Measurements from ENCODE around the gene ILRUN. TPM values are rescaled to one million over a fixed set of nuclear protein-coding genes. Genes with fewer than 3 reads are reported as not detected.
"Not testable (repeated sequence)": the region's sequence is repeated elsewhere in the genome, so short reads cannot be mapped to it uniquely, and the experiment has no call there.

Gene ILRUN
- total and polyA plus RNA-seq, 2 donors (not counting 1 experiment from before 2014, with no cell fraction given), result 30.1 to 71.3 TPM

DNA sequence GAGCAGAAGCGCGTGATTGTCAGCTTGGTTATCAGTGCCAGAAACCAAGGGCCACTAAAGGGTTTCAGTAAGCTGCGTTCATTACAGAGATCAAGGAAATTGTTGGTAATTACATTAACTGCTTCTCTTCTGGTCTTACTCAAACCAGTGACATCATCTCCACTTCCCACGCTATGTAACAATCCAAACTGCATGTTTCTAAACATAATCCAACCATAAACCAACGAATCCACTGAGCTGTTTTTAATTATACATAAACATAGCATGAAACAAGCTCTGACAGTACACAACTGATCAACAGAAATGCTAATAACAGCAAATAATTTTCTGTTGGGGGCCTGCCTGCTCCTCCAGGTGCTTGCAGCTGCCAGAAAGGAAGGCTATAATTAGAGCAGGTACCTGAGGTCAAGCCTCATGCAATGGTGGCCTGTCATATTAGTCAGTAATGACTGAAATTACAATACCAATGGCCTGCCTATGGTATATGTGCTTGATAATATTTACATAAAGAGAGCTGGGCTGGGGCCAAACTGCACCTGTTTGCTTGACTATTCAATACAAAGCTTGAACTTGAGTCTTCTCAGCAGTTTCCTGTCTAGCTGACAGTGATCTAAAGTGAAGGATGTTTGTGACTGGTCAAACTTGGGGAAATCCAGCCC is 40.1 kb downstream of the ILRUN start:
- ATAC-seq (ENCODE audit: low read depth) (peak; percentile 71), DNase-seq (peak; percentile 63)
- H3K27me3 ChIP-seq (replicated peaks in 1 of 4; ENCODE audit: control extremely low read depth in 1 of 4, control insufficient read depth in 3 of 4, insufficient read depth in 4 of 4, low read length in 3 of 4), result no peaks in the 10 kb centered on the region
- peaks cover 9% of the 10 kb centered on the region for H4K20me1 ChIP-seq (ENCODE audit: control insufficient read depth, insufficient read depth, low read length, poor library complexity, severe bottlenecking)
- peaks cover 0 to 21% of the 10 kb centered on the region in 2 experiments for H3K36me3 ChIP-seq (replicated peaks in 1 of 2; ENCODE audit: control extremely low read depth in 1 of 2, control insufficient read depth in 1 of 2, extremely low read depth in 1 of 2, insufficient read depth in 2 of 2, low read length in 1 of 2)
- H3K4me2 ChIP-seq (replicated peaks; ENCODE audit: low read depth, low read length, poor library complexity, severe bottlenecking), result peak overlapping the region; percentile 74
- H3K79me2 ChIP-seq (ENCODE audit: control insufficient read depth, insufficient read depth, low read length), result peaks cover 98% of the 10 kb centered on the region
- Mint-ChIP-seq H3K27ac (peak overlapping the region; percentile 88), H3K4me1 (peaks cover 51% of the 10 kb centered on the region), H3K4me3 (peak overlapping the region; percentile 80), H3K27me3 (no peaks in the 10 kb centered on the region), H3K9me3 (ENCODE audit: insufficient read depth) (no peaks in the 10 kb centered on the region)
- H3K9me3 ChIP-seq (ENCODE audit: control extremely low read depth in 1 of 3, control insufficient read depth in 2 of 3, insufficient read depth in 1 of 3, low read length in 2 of 3), result no peaks in the 10 kb centered on the region
- H3K27ac ChIP-seq (ENCODE audit: low read length in 2 of 2), result peak overlapping the region; percentile 78 to 84
- WGBS (ENCODE audit: insufficient coverage), result 29% methylated on average over 2 of the region's 5 CpGs
- TF ChIP-seq, protein P1, sequence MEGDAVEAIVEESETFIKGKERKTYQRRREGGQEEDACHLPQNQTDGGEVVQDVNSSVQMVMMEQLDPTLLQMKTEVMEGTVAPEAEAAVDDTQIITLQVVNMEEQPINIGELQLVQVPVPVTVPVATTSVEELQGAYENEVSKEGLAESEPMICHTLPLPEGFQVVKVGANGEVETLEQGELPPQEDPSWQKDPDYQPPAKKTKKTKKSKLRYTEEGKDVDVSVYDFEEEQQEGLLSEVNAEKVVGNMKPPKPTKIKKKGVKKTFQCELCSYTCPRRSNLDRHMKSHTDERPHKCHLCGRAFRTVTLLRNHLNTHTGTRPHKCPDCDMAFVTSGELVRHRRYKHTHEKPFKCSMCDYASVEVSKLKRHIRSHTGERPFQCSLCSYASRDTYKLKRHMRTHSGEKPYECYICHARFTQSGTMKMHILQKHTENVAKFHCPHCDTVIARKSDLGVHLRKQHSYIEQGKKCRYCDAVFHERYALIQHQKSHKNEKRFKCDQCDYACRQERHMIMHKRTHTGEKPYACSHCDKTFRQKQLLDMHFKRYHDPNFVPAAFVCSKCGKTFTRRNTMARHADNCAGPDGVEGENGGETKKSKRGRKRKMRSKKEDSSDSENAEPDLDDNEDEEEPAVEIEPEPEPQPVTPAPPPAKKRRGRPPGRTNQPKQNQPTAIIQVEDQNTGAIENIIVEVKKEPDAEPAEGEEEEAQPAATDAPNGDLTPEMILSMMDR (IDR thresholded peaks at IDR 0.05), result no peak
- TF ChIP-seq EZH2 (IDR thresholded peaks at IDR 0.05; ENCODE audit: borderline replicate concordance, insufficient read depth, low read depth, low read length, poor library complexity, severe bottlenecking), result no peak
- H3K9ac ChIP-seq (ENCODE audit: low read length), result peak overlapping the region; percentile 59
- intact Hi-C loops (cut with micrococcal nuclease), result loop anchor here (2.0 to 5.0 kb wide), 4 partner anchors 16 to 101 kb away; partner anchors contain the start of genes ILRUN and SNRPC
- POLR2A ChIA-PET, result interaction anchor here (0.7 to 2.3 kb wide), 6 partner anchors 16 to 135 kb away, joined by 3 to 10 read pairs (median 4); partner anchors contain the start of genes BLTP3A and SNRPC
- CTCF ChIA-PET, result interaction anchor here (0.7 to 1.8 kb wide), 9 partner anchors 9 to 451 kb away, joined by 3 to 9 read pairs (median 4); partner anchors contain the start of gene SNRPC
- H3K4me1 ChIP-seq (ENCODE audit: control insufficient read depth in 2 of 2, insufficient read depth in 2 of 2, low read length in 2 of 2), result peaks cover 34 to 40% of the 10 kb centered on the region in 2 donors
- peak overlapping the region; percentile 24 for H2AFZ ChIP-seq (ENCODE audit: insufficient read depth, low read depth, low read length, poor library complexity, severe bottlenecking)
- peak overlapping the region in 3 of 5 experiments; percentile 19 to 50 (median 23) for H3K4me3 ChIP-seq (ENCODE audit: control extremely low read depth in 1 of 5, extremely low read depth in 1 of 5, insufficient read depth in 1 of 5, low read depth in 2 of 5, low read length in 4 of 5)

DNA sequence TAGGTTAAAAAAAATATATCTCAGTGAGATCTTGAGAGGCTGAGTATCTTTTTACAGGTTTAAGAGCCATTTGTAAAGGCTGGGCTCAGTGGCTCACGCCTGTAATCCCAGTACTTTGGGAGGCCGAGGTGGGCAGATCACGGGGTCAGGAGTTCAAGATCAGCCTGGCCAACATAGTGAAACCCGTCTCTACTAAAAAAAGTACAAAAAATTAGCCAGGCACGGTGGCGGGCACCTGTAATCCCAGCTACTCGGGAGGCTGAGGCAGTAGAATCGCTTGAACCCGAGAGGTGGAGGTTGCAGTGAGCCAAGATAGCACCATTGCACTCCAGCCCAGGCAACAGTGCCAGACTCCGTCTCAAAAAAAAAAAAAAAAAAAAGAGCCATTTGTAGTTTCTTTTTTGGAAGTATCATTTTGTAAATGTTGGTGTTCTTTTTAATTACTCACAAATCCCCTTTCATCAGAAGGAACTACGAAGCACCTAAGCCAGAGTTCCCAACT is 40.6 kb downstream of the ILRUN start:
- POLR2A ChIA-PET, result interaction anchor here (0.7 kb wide), 1 partner anchor 122 kb away, joined by 5 read pairs; no protein-coding TSS in a partner anchor
- Histone ChIP-seq H3K27ac (ENCODE audit: low read length in 2 of 2) (peak overlapping the region; percentile 78 to 84), H2AFZ (ENCODE audit: insufficient read depth, low read depth, low read length, poor library complexity, severe bottlenecking) (peak overlapping the region; percentile 24), H3K4me1 (ENCODE audit: control insufficient read depth in 2 of 2, insufficient read depth in 2 of 2, low read length in 2 of 2) (peaks cover 34 to 40% of the 10 kb centered on the region in 2 donors), H3K79me2 (ENCODE audit: control insufficient read depth, insufficient read depth, low read length) (peaks cover 98% of the 10 kb centered on the region), H3K4me3 (ENCODE audit: control extremely low read depth in 1 of 5, extremely low read depth in 1 of 5, insufficient read depth in 1 of 5, low read depth in 2 of 5, low read length in 4 of 5) (peak overlapping the region in 2 of 5 experiments; percentile 19 to 50), H3K36me3 (replicated peaks in 1 of 2; ENCODE audit: control extremely low read depth in 1 of 2, control insufficient read depth in 1 of 2, extremely low read depth in 1 of 2, insufficient read depth in 2 of 2, low read length in 1 of 2) (peaks cover 3 to 21% of the 10 kb centered on the region in 2 experiments), H3K4me2 (replicated peaks; ENCODE audit: low read depth, low read length, poor library complexity, severe bottlenecking) (peak overlapping the region; percentile 74), H3K9ac (ENCODE audit: low read length) (peak overlapping the region; percentile 59)
- not testable (repeated sequence) for H3K27me3 ChIP-seq (replicated peaks in 1 of 4; ENCODE audit: control extremely low read depth in 1 of 4, control insufficient read depth in 3 of 4, insufficient read depth in 4 of 4, low read length in 3 of 4); DNase-seq; ATAC-seq (ENCODE audit: low read depth); H3K27me3 Mint-ChIP-seq; H4K20me1 ChIP-seq (ENCODE audit: control insufficient read depth, insufficient read depth, low read length, poor library complexity, severe bottlenecking); H3K9me3 Mint-ChIP-seq (ENCODE audit: insufficient read depth); H3K9me3 ChIP-seq (ENCODE audit: control extremely low read depth in 1 of 3, control insufficient read depth in 2 of 3, insufficient read depth in 1 of 3, low read length in 2 of 3)
- H3K4me1 Mint-ChIP-seq, result peaks cover 53% of the 10 kb centered on the region
- CTCF ChIA-PET, result interaction anchor here (0.7 to 1.8 kb wide), 6 partner anchors 9 to 451 kb away, joined by 3 to 9 read pairs (median 4); no protein-coding TSS in a partner anchor
- peak overlapping the region; percentile 80 for H3K4me3 Mint-ChIP-seq
- peak overlapping the region; percentile 88 for H3K27ac Mint-ChIP-seq
- intact Hi-C loops (cut with micrococcal nuclease), result loop anchor here (2.0 to 5.0 kb wide), 4 partner anchors 17 to 101 kb away; partner anchors contain the start of genes ILRUN and SNRPC
- WGBS (ENCODE audit: insufficient coverage), result 89% methylated on average over 9 of the region's 11 CpGs
